SK-N-SH (cell line): ENCODE results near the gene RERGL. TPM values are rescaled to one million over a fixed set of nuclear protein-coding genes. Genes with fewer than 3 reads are reported as not detected.

Experiments used
- CTCF ChIA-PET: fragments of 300-600, 350-600 bp; formaldehyde crosslinking; extraction: SDS; loops from one replicate; lab custom pipeline; 2021; lab: Yijun Ruan, JAX
- POLR2A ChIA-PET: fragments of 350-600 bp; sonication (Branson Sonifier 250); formaldehyde crosslinking; extraction: SDS; loops from one replicate; lab custom pipeline; 2020; ENCODE audit warnings: antibody characterized with exemption, inconsistent platforms; lab: Yijun Ruan, JAX
- DNase-seq: peaks from one replicate; pipeline ENCODE4 v3.0.0; 2012
- H2AFZ ChIP-seq: fragments of 200-600 bp; sonication (generic); 2 replicates; pipeline ENCODE4 v1.8.1; 2016; ENCODE audit warnings: antibody characterized with exemption, mild to moderate bottlenecking, low read depth
- H3F3A ChIP-seq: fragments of 200-600 bp; sonication (generic); replicated peaks from 2 replicates; pipeline ENCODE3; 2016; ENCODE audit warnings: antibody characterized with exemption, mild to moderate bottlenecking; ENCODE audit not compliant: insufficient read depth
- H3K27ac ChIP-seq, 2 experiments: fragments of 200-500 bp in 1 of 2; fragments of 200-600 bp in 1 of 2; sonication (Bioruptor generic) in 1 of 2; sonication (generic), shearing (Covaris generic) in 1 of 2; 2 replicates each; pipeline versions ENCODE4 v1.5.1 to v1.6.1; 2014 to 2016; ENCODE audit warnings: low read depth in 2 of 2, inconsistent platforms in 1 of 2, low read length in 1 of 2, mild to moderate bottlenecking in 1 of 2, mixed read lengths in 1 of 2
- H3K27me3 ChIP-seq: fragments of 200-600 bp; sonication (generic), shearing (Covaris generic); 2 replicates; pipeline ENCODE4 v1.6.1; 2016; ENCODE audit warnings: mixed run types; ENCODE audit not compliant: insufficient read depth
- H3K36me3 ChIP-seq, 2 experiments: fragments of 200-500 bp in 1 of 2; fragments of 200-600 bp in 1 of 2; sonication (Bioruptor generic) in 1 of 2; sonication (generic) in 1 of 2; replicated peaks in 1 of 2; 2 replicates each; pipeline versions ENCODE3 to v1.5.1; 2014 to 2016; ENCODE audit warnings: low read length in 1 of 2, mild to moderate bottlenecking in 1 of 2; ENCODE audit not compliant: insufficient read depth in 2 of 2, control insufficient read depth in 1 of 2
- H3K4me1 ChIP-seq, 2 experiments: fragments of 200-500 bp in 1 of 2; fragments of 200-600 bp in 1 of 2; sonication (Bioruptor generic) in 1 of 2; sonication (generic), shearing (Covaris generic) in 1 of 2; 2 replicates each; pipeline versions ENCODE4 v1.5.1 to v1.6.1; 2014 to 2016; ENCODE audit warnings: low read depth in 1 of 2, low read length in 1 of 2, mixed run types in 1 of 2; ENCODE audit not compliant: insufficient read depth in 2 of 2, control insufficient read depth in 1 of 2
- H3K4me2 ChIP-seq: fragments of 200-600 bp; sonication (generic), shearing (Covaris generic); 2 replicates; pipeline ENCODE4 v1.6.1; 2017; ENCODE audit warnings: mixed run types
- H3K4me3 ChIP-seq, 2 experiments: fragments of 200-500 bp in 1 of 2; fragments of 200-600 bp in 1 of 2; sonication (Bioruptor generic) in 1 of 2; sonication (generic), shearing (Covaris generic) in 1 of 2; 2 replicates each; pipeline versions ENCODE4 v1.5.1 to v1.8.1; 2014 to 2016; ENCODE audit warnings: low read depth in 2 of 2, inconsistent platforms in 1 of 2, low read length in 1 of 2, mild to moderate bottlenecking in 1 of 2, mixed read lengths in 1 of 2, moderate library complexity in 1 of 2
- H3K79me2 ChIP-seq: fragments of 200-600 bp; sonication (generic); 2 replicates; pipeline ENCODE4 v1.8.1; 2017; ENCODE audit warnings: mild to moderate bottlenecking; ENCODE audit not compliant: insufficient read depth
- H3K9ac ChIP-seq: fragments of 200-600 bp; sonication (generic); 2 replicates; pipeline ENCODE4 v1.6.1; 2017; ENCODE audit warnings: mixed run types
- H3K9me2 ChIP-seq: fragments of 200-600 bp; sonication (generic); 2 replicates; pipeline ENCODE4 v1.6.1; 2017; ENCODE audit warnings: mixed run types
- H3K9me3 ChIP-seq: fragments of 200-600 bp; sonication (generic); 2 replicates; pipeline ENCODE4 v1.6.1; 2017; ENCODE audit warnings: mixed run types, mild to moderate bottlenecking, moderate library complexity
- H4K20me1 ChIP-seq: fragments of 200-600 bp; sonication (generic); 2 replicates; pipeline ENCODE4 v1.6.1; 2017; ENCODE audit warnings: mild to moderate bottlenecking, mixed run types; ENCODE audit not compliant: insufficient read depth
- CHD2 ChIP-seq: fragments of 150-350 bp; IDR thresholded peaks from 2 replicates; pipeline ENCODE4 v1.6.1; 2018; ENCODE audit warnings: low read length; ENCODE audit not compliant: partially characterized antibody
- CTCF ChIP-seq: fragments of 200-600 bp; sonication (generic); IDR thresholded peaks from 2 replicates; pipeline ENCODE4 v1.6.1; 2017; ENCODE audit warnings: antibody characterized with exemption, mild to moderate bottlenecking, moderate library complexity
- ELF1 ChIP-seq: IDR thresholded peaks from 2 replicates; pipeline ENCODE4 v1.4.0; 2012
- EP300 ChIP-seq, 2 experiments: IDR thresholded peaks; 2 replicates each; pipeline versions ENCODE4 v1.4.0 to v1.6.1; 2012; ENCODE audit warnings: borderline replicate concordance in 1 of 2, low read depth in 1 of 2, low read length in 1 of 2
- EZH2phosphoT487 ChIP-seq: fragments of 200-600 bp; sonication (generic); IDR thresholded peaks from 2 replicates; pipeline ENCODE4 v1.6.1; 2017; ENCODE audit warnings: low read depth, mixed run types, mild to moderate bottlenecking, antibody characterized with exemption, moderate library complexity, borderline replicate concordance
- FOXJ3 ChIP-seq: sonication (generic); formaldehyde crosslinking; IDR thresholded peaks from 2 replicates; pipeline ENCODE4 v1.5.1; 2020; ENCODE audit warnings: mild to moderate bottlenecking, missing genetic modification reagents
- FOXM1 ChIP-seq: IDR thresholded peaks from 2 replicates; pipeline ENCODE4 v1.4.0; 2012; ENCODE audit warnings: low read depth, mild to moderate bottlenecking
- JUND ChIP-seq: IDR thresholded peaks from 2 replicates; pipeline ENCODE4 v1.4.0; 2012
- MAX ChIP-seq: IDR thresholded peaks from 2 replicates; pipeline ENCODE4 v1.4.0; 2012; ENCODE audit warnings: low read depth
- NFIC ChIP-seq: IDR thresholded peaks from 2 replicates; pipeline ENCODE4 v1.4.0; 2012; ENCODE audit warnings: borderline replicate concordance
- NRF1 ChIP-seq: IDR thresholded peaks from 2 replicates; pipeline ENCODE4 v1.6.1; 2012; ENCODE audit warnings: low read depth, mild to moderate bottlenecking, low read length
- PBX3 ChIP-seq: IDR thresholded peaks from 2 replicates; pipeline ENCODE4; 2012
- POLR2AphosphoS5 ChIP-seq: IDR thresholded peaks from 2 replicates; pipeline ENCODE4 v1.6.1; 2012; ENCODE audit warnings: low read depth, low read length
- RAD21 ChIP-seq: IDR thresholded peaks from 2 replicates; pipeline ENCODE4 v1.6.1; 2012; ENCODE audit warnings: mild to moderate bottlenecking, low read length
- RCOR1 ChIP-seq: fragments of 150-350 bp; IDR thresholded peaks from 2 replicates; pipeline ENCODE4 v1.6.1; 2017; ENCODE audit warnings: antibody characterized with exemption, low read length
- REST ChIP-seq: IDR thresholded peaks from 2 replicates; pipeline ENCODE4 v1.6.1; 2012; ENCODE audit warnings: mild to moderate bottlenecking, low read depth, low read length, moderate library complexity
- RXRA ChIP-seq: IDR thresholded peaks from 2 replicates; pipeline ENCODE4 v1.4.0; 2012; ENCODE audit warnings: low read depth, mild to moderate bottlenecking, borderline replicate concordance
- SIN3A ChIP-seq: IDR thresholded peaks from 2 replicates; pipeline ENCODE4 v1.6.1; 2012; ENCODE audit warnings: low read depth, mild to moderate bottlenecking, low read length, moderate library complexity, borderline replicate concordance
- SMC3 ChIP-seq: IDR thresholded peaks from 2 replicates; pipeline ENCODE4 v1.6.1; 2012; ENCODE audit warnings: low read depth, low read length, improper control_type of control experiment
- TAF1 ChIP-seq: IDR thresholded peaks from 2 replicates; pipeline ENCODE4 v1.6.1; 2012; ENCODE audit warnings: low read depth, mild to moderate bottlenecking, low read length, moderate library complexity, borderline replicate concordance
- YY1 ChIP-seq: IDR thresholded peaks from 2 replicates; pipeline ENCODE4 v1.4.0; 2012; ENCODE audit warnings: low read depth, mild to moderate bottlenecking
- ZBTB33 ChIP-seq: IDR thresholded peaks from 2 replicates; pipeline ENCODE4 v1.4.0; 2012; ENCODE audit warnings: low read depth, borderline replicate concordance
- WGBS: methylation state at CpG from one replicate; pipeline ENCODE4 v1.1.6; 2017; ENCODE audit warnings: low lambda C conversion rate; 5-methylcytosine and 5-hydroxymethylcytosine counted together
- polyA plus RNA-seq, 3 experiments: library from polyadenylated mRNA; depleted of rRNA; stranded (reverse); fragments of >200 nt; gene quantifications; 2 replicates each; pipeline ENCODE4 v1.2.3, GENCODE V29; 2012

Gene RERGL
- polyA plus RNA-seq, 1 of the 3 experiments (the other 2 are of a cell fraction) = 0.13 TPM

GRCh38 chr12:18135086-18135485 is 45.1 kb upstream of the RERGL start (continued):
- TF ChIP-seq FOXJ3 (CRISPR knock-in tag) (no peak), MAX (no peak), EP300 (IDR thresholded peaks at IDR 0.05; ENCODE audit: borderline replicate concordance in 1 of 2, low read depth in 1 of 2, low read length in 1 of 2) (no peak), FOXM1 (no peak), ZBTB33 (no peak), ELF1 (no peak), CTCF (no peak), REST (no peak)

- H3K9me2 ChIP-seq = no peaks in the 10 kb centered on the region
- no peaks in the 10 kb centered on the region for H3K36me3 ChIP-seq
- no peak overlapping the region for H3K4me3 ChIP-seq
- no peak for DNase-seq
- H4K20me1 ChIP-seq = no peaks in the 10 kb centered on the region
- H3K4me2 ChIP-seq = no peak overlapping the region
- H3K79me2 ChIP-seq = no peaks in the 10 kb centered on the region
- POLR2A ChIA-PET = no interaction called here
- H3F3A ChIP-seq = no peaks in the 10 kb centered on the region
- peaks cover under 1% of the 10 kb centered on the region; the same call in 1 of the 2 replicates for H3K9me3 ChIP-seq
- 10% methylated on average over 5 of the region's 5 CpGs for WGBS
- H3K27ac ChIP-seq = no peak overlapping the region
- no peak overlapping the region for H2AFZ ChIP-seq
- peaks cover 4% of the 10 kb centered on the region; the same call in 1 of the 2 replicates for H3K27me3 ChIP-seq
- no peak overlapping the region for H3K9ac ChIP-seq
- CTCF ChIA-PET = interaction anchor here (1.0 kb wide), 1 partner anchor 28 kb away, joined by 3 read pairs; no protein-coding TSS in a partner anchor
- H3K4me1 ChIP-seq = no peaks in the 10 kb centered on the region
- TF ChIP-seq PBX3 (no peak), YY1 (no peak), ZBTB33 (no peak), EZH2phosphoT487 (no peak), POLR2AphosphoS5 (no peak), JUND (no peak), SMC3 (no peak), TAF1 (no peak), SIN3A (no peak), EP300 (IDR thresholded peaks at IDR 0.05; ENCODE audit: borderline replicate concordance in 1 of 2, low read depth in 1 of 2, low read length in 1 of 2) (no peak), FOXM1 (no peak), NFIC (no peak), RCOR1 (no peak), RXRA (no peak), CHD2 (no peak), NRF1 (no peak), RAD21 (no peak)
These were observed 40.9 kb upstream of the RERGL start for GRCh38 chr12:18130851-18131250.
